Karpas-422 (cell line): ENCODE measurements around the gene ITPKB. TPM values are rescaled to one million over a fixed set of nuclear protein-coding genes. Genes with fewer than 3 reads are reported as not detected.
A peak's percentile ranks its signal among the peaks of the same experiment; 100 is the strongest.

Source experiments
- DNase-seq: peaks from one replicate; pipeline ENCODE4 v3.0.0-alpha.2; 2015
- H2AFZ ChIP-seq: fragments of 200-600 bp; sonication (generic); 2 replicates; pipeline ENCODE4 v1.6.1; 2014; ENCODE audit warnings: antibody characterized with exemption, low read length, mixed read lengths
- H3K27ac ChIP-seq: fragments of 200-600 bp; sonication (generic); 2 replicates; pipeline ENCODE4 v1.5.1; 2014; ENCODE audit warnings: mild to moderate bottlenecking, low read length, moderate library complexity
- H3K27me3 ChIP-seq: fragments of 200-600 bp; sonication (generic); 2 replicates; pipeline ENCODE4 v1.6.1; 2014; ENCODE audit warnings: low read length, mixed read lengths
- H3K36me3 ChIP-seq: fragments of 200-600 bp; sonication (generic); 2 replicates; pipeline ENCODE4 v1.6.1; 2014; ENCODE audit warnings: low read length, mixed read lengths; ENCODE audit not compliant: insufficient read depth
- H3K4me1 ChIP-seq: fragments of 200-600 bp; sonication (generic); 2 replicates; pipeline ENCODE4 v1.6.1; 2014; ENCODE audit warnings: mild to moderate bottlenecking, low read length, mixed read lengths
- H3K4me2 ChIP-seq: fragments of 200-600 bp; sonication (generic); 2 replicates; pipeline ENCODE4 v1.6.1; 2014; ENCODE audit warnings: low read length, low read depth, mild to moderate bottlenecking; ENCODE audit not compliant: poor library complexity, severe bottlenecking
- H3K4me3 ChIP-seq: fragments of 200-600 bp; sonication (generic); 2 replicates; pipeline ENCODE4 v1.5.1; 2014; ENCODE audit warnings: mild to moderate bottlenecking, antibody characterized with exemption, low read length, mixed read lengths
- H3K79me2 ChIP-seq: fragments of 200-600 bp; sonication (generic); 2 replicates; pipeline ENCODE4 v1.6.1; 2014; ENCODE audit warnings: mild to moderate bottlenecking, low read length, mixed read lengths
- H3K9ac ChIP-seq: fragments of 200-600 bp; sonication (generic); 2 replicates; pipeline ENCODE4 v1.6.0; 2014; ENCODE audit warnings: low read length
- H3K9me2 ChIP-seq: fragments of 200-600 bp; sonication (generic), shearing (Covaris generic); replicated peaks from 2 replicates; pipeline ENCODE4 v1.6.0; 2014; ENCODE audit warnings: mild to moderate bottlenecking, low read length, moderate library complexity; ENCODE audit not compliant: insufficient read depth
- H3K9me3 ChIP-seq: fragments of 300-700, 200-600 bp; sonication (generic); 2 replicates; pipeline ENCODE4 v1.6.1; 2014; ENCODE audit warnings: low read length, mixed read lengths
- H4K20me1 ChIP-seq: fragments of 200-600 bp; sonication (generic); 2 replicates; pipeline ENCODE4 v1.6.1; 2014; ENCODE audit warnings: mild to moderate bottlenecking, antibody characterized with exemption, low read length, low read depth; ENCODE audit not compliant: insufficient read depth
- total RNA-seq: library from RNA; depleted of rRNA; stranded (reverse); fragments of >200 nt; shearing (Covaris generic); gene quantifications from 2 replicates; pipeline ENCODE4 v1.2.3, GENCODE V29; 2014; ENCODE audit warnings: low replicate concordance

ITPKB gene
- total RNA-seq, 1 experiment from 2014 or later: 79.0 TPM

DNA sequence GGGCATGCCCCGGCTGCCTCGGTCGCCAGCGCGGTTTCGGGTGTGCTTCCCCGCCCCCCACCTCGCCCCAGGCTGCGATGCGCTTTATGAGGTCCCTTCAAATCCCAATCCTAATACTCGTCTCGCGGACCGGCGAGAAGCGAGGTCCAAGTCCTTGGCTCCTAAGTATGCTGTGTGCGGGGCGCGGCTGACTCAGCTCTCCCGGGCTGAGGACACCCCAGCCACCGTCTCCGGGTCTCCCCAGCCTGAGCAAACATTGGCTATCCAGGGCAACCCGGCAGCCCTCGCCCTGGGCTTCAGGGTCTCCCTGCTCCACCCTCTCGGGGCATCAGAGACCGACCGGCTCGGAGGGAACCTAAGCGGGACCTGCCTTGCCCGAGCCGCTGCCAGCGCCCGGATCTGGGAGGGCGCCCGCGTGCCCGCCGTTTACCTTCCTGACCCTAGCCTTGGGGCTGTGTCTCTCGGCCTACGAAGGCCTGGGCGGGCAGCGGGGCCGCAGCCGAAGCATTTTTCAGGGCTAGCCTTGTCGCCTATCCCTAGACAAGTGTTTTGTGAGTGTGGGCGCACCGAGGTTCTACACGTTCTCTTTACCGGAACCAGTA, 1.2 kb downstream of the ITPKB start:
- peaks cover 45% of the 10 kb centered on the region for H3K36me3 ChIP-seq
- H3K79me2 ChIP-seq: peaks cover 60% of the 10 kb centered on the region
- H3K4me3 ChIP-seq: peak overlapping the region; percentile 82
- DNase-seq: peak; percentile 80
- H4K20me1 ChIP-seq: peaks cover 17% of the 10 kb centered on the region; the same call in 1 of the 2 replicates
- peak overlapping the region; percentile 79 for H3K4me2 ChIP-seq
- H3K9me3 ChIP-seq: no peaks in the 10 kb centered on the region
- peak overlapping the region; percentile 96 for H3K9ac ChIP-seq
- H3K27me3 ChIP-seq: no peaks in the 10 kb centered on the region
- peak overlapping the region; percentile 96 for H3K27ac ChIP-seq
- H3K4me1 ChIP-seq: peaks cover 46% of the 10 kb centered on the region
- H2AFZ ChIP-seq: no peak overlapping the region
- no peaks in the 10 kb centered on the region for H3K9me2 ChIP-seq

- DNase-seq: peak; percentile 83
- peak overlapping the region; percentile 82 for H3K4me3 ChIP-seq
- peak overlapping the region; percentile 96 for H3K9ac ChIP-seq
- peak overlapping the region; percentile 96 for H3K27ac ChIP-seq
- peak overlapping the region; percentile 79 for H3K4me2 ChIP-seq
- peaks cover 20% of the 10 kb centered on the region; the same call in 1 of the 2 replicates for H4K20me1 ChIP-seq
- H3K79me2 ChIP-seq: peaks cover 68% of the 10 kb centered on the region
- no peaks in the 10 kb centered on the region for H3K9me2 ChIP-seq
- no peaks in the 10 kb centered on the region for H3K9me3 ChIP-seq
- H3K4me1 ChIP-seq: peaks cover 53% of the 10 kb centered on the region
- H3K27me3 ChIP-seq: no peaks in the 10 kb centered on the region
- H2AFZ ChIP-seq: no peak overlapping the region
- H3K36me3 ChIP-seq: peaks cover 49% of the 10 kb centered on the region
These were observed 1.9 kb downstream of the ITPKB start for GRCh38 chr1:226736908-226737818.

- peaks cover 77% of the 10 kb centered on the region for H3K79me2 ChIP-seq
- peaks cover 58% of the 10 kb centered on the region for H3K36me3 ChIP-seq
- peak overlapping the region; percentile 96 for H3K9ac ChIP-seq
- peak overlapping the region; percentile 79 for H3K4me2 ChIP-seq
- H3K4me1 ChIP-seq: peaks cover 58% of the 10 kb centered on the region
- H3K4me3 ChIP-seq: peak overlapping the region; percentile 82
- peak; percentile 92 for DNase-seq
- no peak overlapping the region for H2AFZ ChIP-seq
- no peaks in the 10 kb centered on the region for H3K27me3 ChIP-seq
- H3K9me3 ChIP-seq: no peaks in the 10 kb centered on the region
- peak overlapping the region; percentile 96 for H3K27ac ChIP-seq
- peaks cover 29% of the 10 kb centered on the region; the same call in 1 of the 2 replicates for H4K20me1 ChIP-seq
- H3K9me2 ChIP-seq: no peaks in the 10 kb centered on the region
These were observed 2.8 kb downstream of the ITPKB start for GRCh38 chr1:226736001-226736907.

DNA sequence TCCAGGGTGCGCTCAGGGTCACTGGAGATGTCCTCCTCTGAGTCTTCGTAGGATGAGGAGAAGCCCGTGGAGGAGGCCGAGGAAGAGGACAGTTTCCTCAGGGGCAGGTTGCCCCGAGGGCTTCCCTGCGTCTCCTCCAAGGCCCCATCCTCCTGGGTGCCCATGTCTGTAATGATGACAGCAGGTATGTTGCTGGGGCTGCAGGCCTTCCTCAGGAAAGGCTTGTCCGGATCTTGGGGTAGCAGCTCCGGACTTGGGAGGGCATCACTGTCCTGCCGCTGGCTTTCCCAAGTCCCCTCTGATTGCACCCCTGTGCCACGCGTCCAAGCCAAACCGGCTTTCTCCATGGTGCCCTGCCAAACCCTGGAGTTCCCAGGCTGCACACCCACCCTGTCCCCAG, 3.5 kb downstream of the ITPKB start:
- Histone ChIP-seq H3K36me3 (peaks cover 65% of the 10 kb centered on the region), H3K27me3 (no peaks in the 10 kb centered on the region), H3K9ac (peak overlapping the region; percentile 96), H2AFZ (no peak overlapping the region), H3K4me1 (peaks cover 58% of the 10 kb centered on the region), H4K20me1 (peaks cover 36% of the 10 kb centered on the region), H3K9me2 (no peaks in the 10 kb centered on the region), H3K79me2 (peaks cover 84% of the 10 kb centered on the region), H3K4me3 (peak overlapping the region; percentile 82), H3K4me2 (peak overlapping the region; percentile 79), H3K27ac (peak overlapping the region; percentile 96), H3K9me3 (no peaks in the 10 kb centered on the region)
- DNase-seq: peak; percentile 60

GRCh38 chr1:226734611-226735153, 4.4 kb downstream of the ITPKB start:
- Histone ChIP-seq H3K79me2 (peaks cover 93% of the 10 kb centered on the region), H2AFZ (no peak overlapping the region), H3K9ac (peak overlapping the region; percentile 96), H3K27me3 (no peaks in the 10 kb centered on the region), H3K36me3 (peaks cover 74% of the 10 kb centered on the region), H3K27ac (peak overlapping the region; percentile 96), H3K4me1 (peaks cover 58% of the 10 kb centered on the region), H3K9me3 (no peaks in the 10 kb centered on the region), H4K20me1 (peaks cover 45% of the 10 kb centered on the region), H3K4me3 (peak overlapping the region; percentile 82), H3K9me2 (no peaks in the 10 kb centered on the region), H3K4me2 (peak overlapping the region; percentile 79)
- peak; percentile 67 for DNase-seq

DNA sequence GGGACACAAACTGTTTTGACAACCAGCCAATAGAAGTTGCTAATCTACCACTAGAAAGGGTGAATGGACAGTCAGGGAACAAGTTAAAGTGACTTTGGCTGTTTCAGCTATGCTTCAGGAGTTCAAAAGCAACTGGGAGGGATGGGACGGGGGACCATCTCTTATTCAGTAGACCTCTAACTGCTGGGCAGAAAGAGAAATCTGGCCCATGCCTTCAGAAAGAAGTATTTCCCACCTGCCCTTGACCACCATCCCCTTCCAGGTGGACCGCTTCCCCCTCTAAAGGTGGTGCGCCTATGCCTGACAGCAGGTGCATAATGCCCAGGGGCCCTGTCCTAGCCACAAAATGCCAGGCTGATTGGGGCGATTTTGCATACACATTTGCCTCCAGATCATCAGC, 5.2 kb downstream of the ITPKB start:
- peak overlapping the region; percentile 79 for H3K4me2 ChIP-seq
- peaks cover 62% of the 10 kb centered on the region for H3K4me1 ChIP-seq
- H3K36me3 ChIP-seq: peaks cover 77% of the 10 kb centered on the region
- no peaks in the 10 kb centered on the region for H3K9me3 ChIP-seq
- H3K9me2 ChIP-seq: no peaks in the 10 kb centered on the region
- peaks cover 99% of the 10 kb centered on the region for H3K79me2 ChIP-seq
- H3K9ac ChIP-seq: peak overlapping the region; percentile 96
- H3K4me3 ChIP-seq: peak overlapping the region; percentile 82
- H4K20me1 ChIP-seq: peaks cover 48% of the 10 kb centered on the region
- peak; percentile 88 for DNase-seq
- H2AFZ ChIP-seq: no peak overlapping the region
- H3K27me3 ChIP-seq: no peaks in the 10 kb centered on the region
- peak overlapping the region; percentile 96 for H3K27ac ChIP-seq

DNA sequence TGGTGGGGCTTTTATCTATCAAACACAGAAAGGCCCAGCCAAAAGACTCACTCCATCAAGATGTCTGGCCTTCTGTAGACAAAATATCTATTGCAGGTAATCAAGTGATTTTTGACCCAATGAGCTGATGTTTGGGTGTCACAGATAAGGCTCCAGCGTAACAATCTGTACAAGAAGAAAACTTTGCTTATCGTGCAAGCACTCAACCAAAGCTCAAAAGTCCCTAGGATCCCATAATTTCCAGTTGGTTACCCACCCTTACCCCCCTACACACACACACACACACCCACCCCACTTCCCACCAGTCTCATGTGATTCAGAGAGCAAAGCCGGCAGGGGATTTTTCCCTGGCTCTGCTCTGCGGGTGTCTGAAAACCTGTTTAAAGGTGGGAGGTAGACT, 5.8 kb downstream of the ITPKB start:
- DNase-seq: peak; percentile 69
- H3K4me1 ChIP-seq: peaks cover 67% of the 10 kb centered on the region
- no peaks in the 10 kb centered on the region for H3K9me3 ChIP-seq
- H3K79me2 ChIP-seq: peaks cover 99% of the 10 kb centered on the region
- H3K4me2 ChIP-seq: peak overlapping the region; percentile 79
- peaks cover 54% of the 10 kb centered on the region for H4K20me1 ChIP-seq
- H3K4me3 ChIP-seq: peak overlapping the region; percentile 82
- H2AFZ ChIP-seq: no peak overlapping the region
- peaks cover 82% of the 10 kb centered on the region for H3K36me3 ChIP-seq
- H3K27ac ChIP-seq: peak overlapping the region; percentile 96
- H3K9me2 ChIP-seq: no peaks in the 10 kb centered on the region
- no peaks in the 10 kb centered on the region for H3K27me3 ChIP-seq
- H3K9ac ChIP-seq: peak overlapping the region; percentile 96
